ENCODE data around the gene LARP4B.
A peak's percentile ranks its signal among the peaks of the same experiment; 100 is the strongest.
"Not testable (repeated sequence)": the region's sequence is repeated elsewhere in the genome, so short reads cannot be mapped to it uniquely, and the experiment has no call there.

The LARP4B gene

DNA sequence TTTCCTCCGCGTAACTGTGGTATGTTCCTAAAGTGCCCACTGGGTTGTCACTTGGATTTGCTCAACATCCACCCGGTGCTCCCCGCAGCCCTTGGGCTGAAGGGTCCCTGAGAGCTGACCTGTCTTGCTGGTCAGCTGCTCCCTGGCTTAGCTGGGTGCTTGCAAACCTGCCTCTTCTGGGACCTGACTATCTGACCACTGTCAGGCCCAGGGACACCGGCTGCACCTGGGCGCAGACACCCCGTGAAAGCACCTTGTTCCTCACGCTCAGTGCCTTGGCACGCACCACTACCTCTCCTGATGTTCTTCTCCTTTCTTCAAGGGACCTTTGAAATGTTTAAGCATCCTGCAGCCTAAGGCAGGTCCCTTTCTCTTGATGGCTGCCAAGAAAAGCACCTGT is 26.6 kb upstream of the LARP4B start:
- no peak for DNase-seq
- no peak for ATAC-seq

DNA sequence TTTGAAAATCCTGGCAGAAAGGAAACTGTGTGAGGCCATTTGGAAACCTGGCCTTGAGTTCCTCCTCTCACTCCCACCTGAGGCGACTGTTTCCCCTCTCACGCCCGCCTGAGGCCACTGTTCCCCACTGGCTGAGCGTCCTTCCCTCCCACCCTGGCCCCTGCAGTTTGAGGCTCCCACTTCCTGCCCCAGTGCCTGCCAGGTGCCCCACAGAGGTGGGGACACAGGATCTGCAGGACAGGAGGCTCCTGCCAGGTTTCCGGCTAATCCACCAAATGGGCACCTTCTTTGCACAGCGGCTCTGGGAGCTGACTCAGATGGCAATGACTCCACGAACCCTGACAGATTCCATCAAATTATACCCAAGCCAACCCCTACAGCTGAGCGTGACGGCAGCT is 24.3 kb upstream of the LARP4B start:
- DNase-seq = no peak

DNA sequence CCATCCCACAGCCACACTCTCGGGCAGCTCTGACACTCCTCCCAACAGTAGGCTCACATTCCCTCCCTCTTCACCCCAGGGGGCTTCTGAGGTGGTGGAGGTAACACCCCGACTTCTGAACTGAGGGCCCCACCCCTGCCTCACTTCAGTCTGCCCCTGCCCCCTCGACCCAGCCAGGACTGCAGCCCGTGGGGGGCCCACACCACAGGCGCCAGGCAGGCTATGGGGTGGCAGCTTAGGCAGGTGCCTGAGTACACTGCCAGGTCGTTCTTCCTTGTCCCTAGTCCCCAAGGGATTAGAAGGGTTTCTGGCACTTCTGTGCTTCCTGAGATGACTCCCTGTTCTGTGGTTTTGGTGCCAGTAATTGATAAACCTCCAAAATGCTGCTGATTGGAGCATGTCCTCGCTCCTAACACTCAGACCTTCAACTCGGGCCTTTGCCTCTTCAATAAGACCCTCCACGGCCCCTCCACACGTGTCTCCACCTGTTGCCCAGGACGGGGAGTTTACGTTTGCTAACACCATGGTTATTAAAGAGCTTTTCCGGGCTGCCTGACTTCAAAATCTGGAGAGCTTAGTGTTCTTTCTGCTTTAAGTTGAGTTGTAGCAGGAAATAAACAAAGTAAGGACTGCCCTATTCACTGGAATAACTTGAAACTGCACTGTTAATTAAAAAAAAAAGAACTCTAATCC is 23.8 kb upstream of the LARP4B start:
- DNase-seq (no peak), ATAC-seq (no peak)

More for the DNA sequence above, 24.3 kb upstream of the LARP4B start:
- ATAC-seq = no peak

DNA sequence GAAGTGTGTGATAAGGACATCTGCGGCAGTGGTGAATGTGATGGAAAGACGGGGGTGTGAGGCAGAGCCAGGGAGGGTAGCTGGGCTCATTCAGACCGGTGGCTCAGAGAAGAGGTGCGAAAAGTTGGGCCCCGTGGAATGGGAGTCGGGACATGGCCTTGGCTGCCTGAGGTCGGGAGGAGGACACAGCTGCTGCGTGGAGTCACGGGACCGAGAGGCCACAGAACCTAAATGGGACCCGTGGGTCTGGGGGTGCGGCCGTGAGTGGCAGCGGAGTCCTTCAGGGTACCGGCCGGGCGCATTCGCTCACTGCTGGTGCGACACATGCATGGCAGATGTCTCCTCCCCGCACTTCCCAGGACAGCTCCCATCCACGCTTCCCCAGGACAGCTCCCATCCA is 22.9 kb upstream of the LARP4B start:
- DNase-seq = no peak
- ATAC-seq = no peak

DNA sequence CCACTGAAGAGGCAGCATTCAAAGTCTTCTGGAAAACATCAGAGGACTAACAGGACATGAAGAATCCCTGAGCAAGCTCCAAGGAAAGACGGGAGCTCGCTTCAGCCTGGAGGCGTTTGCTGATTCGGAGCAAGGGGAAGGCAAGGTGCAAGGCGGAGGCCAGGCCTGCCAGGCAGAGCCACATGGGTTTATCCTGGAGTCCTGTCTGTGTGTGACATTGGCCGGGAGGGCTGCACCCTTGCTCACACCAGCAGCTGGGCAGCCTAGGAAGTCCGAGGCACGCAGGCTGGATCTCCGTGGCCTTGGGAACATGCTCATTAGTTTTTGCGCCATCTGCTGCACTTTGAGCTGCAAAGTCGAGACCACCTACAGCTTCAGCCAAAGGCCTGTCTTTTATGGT is 22.3 kb upstream of the LARP4B start:
- no peak for DNase-seq

DNA sequence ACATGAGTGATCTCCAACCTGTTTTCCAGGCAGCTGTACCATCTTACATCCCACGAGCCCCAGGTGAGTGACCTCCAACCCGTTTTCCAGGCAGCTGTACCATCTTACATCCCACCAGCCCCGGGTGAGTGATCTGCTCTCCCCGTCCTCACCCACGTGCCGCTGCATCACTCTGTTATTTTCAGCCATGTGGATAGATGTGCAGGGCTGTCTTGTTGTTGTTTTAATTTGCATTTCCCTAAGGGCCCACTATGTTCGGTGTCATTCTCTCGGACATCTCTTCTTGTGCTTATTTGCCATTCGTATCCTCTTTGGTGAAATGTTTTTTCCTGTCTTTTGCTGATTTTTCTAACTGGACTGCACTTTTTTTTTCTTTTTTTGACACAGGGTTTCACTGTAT is 17.9 kb upstream of the LARP4B start:
- no peak for ATAC-seq
- DNase-seq = no peak

More for the DNA sequence above, 22.3 kb upstream of the LARP4B start:
- peak; percentile 14 for ATAC-seq

DNA sequence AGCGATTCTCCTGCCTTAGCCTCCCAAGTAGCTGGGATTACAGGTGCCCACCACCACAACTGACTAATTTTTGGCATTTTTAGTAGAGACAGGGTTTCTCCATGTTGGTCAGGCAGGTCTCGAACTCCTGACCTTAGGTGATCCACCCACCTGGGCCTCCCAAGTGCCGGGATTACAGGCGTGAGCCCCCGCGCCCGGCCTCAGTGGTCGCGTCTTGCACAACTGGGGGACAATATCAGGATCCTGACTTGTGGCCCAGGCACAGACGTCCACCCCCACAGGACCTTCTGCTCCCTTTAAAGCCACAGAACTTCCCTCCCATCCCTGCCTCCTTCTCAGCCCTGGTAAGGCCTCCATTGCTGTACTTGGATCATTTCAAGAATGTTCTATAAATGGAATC is 16.8 kb upstream of the LARP4B start:
- DNase-seq (no peak), ATAC-seq (no peak)

DNA sequence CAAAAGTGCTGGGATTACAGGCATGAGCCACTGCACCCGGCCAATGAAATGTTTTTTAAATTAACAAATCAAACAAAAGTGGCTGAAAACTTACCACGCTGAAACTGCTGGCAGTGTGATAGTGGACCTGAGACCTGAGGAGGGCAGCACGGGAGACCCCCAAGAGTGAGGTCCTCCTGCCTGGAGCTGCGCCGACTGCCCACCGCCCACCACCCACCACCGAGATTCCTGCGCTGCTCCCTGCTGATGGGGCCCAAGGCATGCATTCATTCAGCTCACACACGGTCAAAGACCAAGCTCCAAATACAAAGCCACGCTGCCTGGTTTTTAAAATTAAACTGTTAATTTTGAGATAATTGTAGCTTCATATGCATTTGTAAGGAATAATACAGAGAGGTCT is 16.4 kb upstream of the LARP4B start:
- ATAC-seq (no peak), DNase-seq (no peak)

DNA sequence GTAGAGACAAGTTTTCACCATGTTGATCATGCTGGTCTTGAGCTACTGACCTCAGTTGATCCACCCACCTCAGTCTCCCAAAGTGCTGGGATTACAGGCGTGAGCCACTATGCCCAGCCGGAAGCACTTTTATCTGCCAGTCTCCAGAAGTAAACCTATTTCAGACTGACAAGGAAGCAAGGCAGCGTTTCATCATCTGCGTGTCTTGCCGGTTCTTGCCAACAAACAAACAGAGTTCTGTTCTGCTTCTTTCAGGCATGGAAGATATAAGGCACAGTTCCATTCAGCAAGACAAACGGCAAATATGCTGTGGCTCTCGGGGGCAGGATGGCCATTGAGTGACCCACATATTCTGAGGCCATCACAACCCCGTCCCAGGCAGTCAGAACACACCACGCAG is 15.5 kb upstream of the LARP4B start:
- DNase-seq (no peak), ATAC-seq (no peak)

DNA sequence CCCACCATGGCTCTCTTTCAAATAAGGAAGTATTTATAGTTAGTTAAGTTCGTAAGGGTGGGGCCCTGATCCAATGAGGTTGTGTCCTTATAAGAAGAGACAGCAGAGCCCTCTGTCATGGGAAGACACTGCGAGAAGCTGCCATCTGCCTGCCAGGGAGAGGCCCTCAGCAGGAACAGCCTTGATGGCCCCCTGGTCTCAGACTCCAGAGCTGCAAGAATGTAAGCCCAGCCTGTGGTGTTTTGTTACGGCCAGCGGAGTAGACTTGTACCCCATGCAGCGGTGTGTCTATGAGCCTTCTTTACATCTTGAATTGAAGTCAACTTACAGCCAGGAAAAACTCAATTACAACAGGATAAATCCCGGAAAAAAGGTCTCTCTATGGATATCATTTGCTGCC is 14.3 kb upstream of the LARP4B start:
- ATAC-seq (no peak), DNase-seq (no peak)

DNA sequence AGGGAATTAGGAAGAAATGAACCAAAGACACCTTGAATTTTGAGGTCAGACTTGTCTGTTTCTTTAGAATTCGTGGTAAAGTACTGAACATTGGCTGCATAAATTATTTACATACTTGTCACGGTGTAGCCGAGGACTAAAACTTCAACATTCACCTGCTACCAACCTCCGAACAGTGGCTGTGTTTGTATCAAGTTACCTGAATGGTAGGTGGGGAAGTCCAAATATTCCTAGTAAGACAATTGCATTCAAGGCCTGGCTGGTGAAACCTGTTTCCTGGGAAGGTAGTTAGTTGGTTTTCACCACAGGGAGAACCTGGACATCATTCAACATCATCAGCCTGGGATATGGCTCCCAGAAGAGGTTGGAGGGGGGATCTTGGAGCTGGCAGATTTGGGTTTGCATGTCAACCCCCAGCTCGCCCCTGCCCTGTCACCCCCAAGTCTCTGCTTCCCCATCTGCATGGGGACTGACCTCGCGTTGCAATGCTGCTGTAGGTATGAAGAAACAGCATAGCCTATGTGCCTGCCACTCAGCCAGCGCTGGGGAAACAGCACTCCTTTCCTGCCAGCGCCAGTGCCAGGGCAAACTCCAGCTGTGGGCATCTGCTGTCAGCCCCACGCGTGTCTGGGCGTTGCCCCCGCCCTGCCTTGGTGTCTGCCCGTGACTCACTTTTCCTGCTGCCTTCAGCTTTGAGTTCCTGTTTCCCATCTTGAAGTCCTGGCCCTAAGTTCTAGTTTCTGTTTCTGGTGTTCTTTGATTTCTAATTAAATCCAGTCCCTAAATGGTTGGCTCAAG is 12.7 kb upstream of the LARP4B start:
- ATAC-seq (peak; percentile 63), DNase-seq (peak; percentile 54)

DNA sequence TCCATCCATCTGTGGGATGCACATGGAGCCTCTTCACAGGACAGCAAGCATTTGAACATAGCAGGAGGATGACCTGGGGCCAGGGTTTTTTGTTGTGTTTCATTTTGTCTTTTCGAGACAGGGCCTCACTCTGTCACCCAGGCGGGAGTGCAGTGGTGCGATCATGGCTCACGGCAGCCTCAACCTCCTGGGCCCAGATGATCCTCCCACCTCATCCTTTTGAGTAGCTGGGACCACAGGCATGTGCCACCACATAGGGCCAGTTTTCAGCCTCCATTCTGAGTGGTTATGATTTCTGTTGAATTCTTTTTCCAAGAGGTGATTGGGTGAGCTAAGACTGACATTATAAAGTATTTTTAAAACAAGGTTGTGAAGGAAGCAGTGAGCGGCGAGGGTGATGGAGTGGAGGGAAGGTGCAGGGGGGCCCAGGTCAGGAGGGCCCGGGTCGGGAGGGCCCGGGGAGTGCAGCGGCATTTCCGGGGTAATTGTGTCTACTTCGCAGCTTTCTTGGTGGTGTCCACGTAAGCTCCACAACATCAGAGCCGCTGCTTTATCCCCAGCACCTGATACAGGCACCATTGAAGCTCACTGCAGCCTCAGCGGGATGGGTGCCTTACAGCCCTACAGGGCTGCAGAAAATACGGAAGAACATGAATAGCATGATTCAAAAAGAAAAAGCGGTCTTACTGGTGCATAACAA is 12.0 kb upstream of the LARP4B start:
- DNase-seq (no peak), ATAC-seq (no peak)

DNA sequence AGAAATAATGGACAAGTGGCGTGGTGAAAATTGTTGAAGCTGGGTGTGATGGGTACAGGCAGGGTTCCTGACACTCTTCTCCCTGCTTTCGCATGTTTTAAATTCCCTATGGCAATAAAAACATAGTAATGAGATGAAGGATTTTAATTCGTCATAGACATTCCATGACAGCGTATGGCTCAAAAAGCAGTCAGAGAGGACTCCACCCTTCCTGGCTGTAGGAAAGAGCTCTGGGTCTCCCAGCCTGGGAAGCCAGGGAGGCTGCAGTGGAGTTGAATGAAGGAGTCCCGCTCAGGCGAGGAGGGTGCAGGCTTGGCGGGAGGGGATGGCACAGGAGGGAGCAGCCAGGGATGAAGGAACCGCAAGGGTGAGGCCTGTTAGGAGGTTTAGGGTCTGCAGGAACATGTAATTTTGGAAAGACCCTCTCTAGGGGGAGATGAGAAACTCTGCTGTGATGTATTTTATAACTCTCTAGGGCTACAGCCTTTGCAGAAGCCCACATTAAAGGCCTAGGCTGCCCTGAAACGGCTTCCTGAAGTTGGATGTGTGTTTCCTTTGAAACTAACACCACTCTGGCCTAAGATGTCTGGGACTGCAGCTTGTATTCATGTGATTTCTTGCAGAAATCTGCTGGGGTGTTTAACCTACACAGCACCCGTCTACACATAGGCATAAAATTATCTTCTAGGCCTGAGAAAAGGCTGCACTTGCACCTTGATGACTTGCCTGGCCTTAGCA is 7.6 kb upstream of the LARP4B start:
- ATAC-seq = no peak
- no peak for DNase-seq

DNA sequence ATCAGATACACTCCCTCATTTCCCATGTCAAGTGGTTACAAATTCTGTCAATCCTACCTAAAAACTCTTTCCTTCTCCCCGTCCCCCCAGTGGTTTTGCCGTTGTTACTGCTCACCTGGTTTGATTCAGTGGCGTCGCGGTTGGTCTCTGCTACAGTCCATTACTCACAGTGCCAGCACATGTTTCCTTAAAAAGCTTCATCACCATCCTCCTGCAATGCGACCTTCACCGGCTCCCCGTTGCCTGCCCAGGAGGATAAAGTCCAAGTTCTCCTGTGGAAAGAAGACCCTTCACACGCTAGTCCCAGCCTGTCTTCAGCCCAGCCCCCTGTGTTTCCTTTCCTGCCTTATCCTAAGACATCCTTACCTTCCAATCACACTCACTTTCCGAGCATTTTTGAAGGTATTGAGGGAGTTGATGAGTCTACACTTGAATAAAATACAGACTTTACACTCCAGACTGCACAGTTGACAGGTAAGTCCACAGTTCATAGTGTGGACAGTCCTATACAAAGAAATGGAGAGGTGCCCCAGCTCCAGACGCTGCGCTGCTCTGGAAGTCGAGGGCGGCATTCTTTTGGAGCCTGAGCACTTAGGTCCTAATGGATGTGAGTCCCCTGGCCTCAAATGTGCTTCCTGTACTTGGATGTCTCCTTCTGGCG is 3.4 kb upstream of the LARP4B start:
- no peak for ATAC-seq
- no peak for DNase-seq

DNA sequence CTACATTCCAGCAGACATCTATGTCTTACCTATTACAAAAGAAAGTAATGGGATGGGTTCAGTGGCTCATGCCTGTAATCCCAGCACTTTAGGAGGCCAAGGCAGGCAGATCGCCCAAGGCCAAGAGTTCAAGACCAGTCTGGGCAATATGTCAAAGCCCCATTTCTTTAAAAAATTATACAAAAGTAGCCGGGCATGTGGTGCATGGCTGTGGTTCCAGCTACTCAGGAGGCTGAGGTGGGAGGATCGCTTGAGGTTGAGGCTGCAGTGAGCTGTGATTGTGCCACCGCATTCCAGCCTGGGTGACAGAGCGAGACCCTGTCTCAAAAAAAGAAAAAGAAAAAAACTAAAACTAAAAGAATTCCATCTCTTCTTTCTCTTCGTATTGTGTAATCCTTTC is 2.7 kb upstream of the LARP4B start:
- DNase-seq, ATAC-seq: not testable (repeated sequence)

DNA sequence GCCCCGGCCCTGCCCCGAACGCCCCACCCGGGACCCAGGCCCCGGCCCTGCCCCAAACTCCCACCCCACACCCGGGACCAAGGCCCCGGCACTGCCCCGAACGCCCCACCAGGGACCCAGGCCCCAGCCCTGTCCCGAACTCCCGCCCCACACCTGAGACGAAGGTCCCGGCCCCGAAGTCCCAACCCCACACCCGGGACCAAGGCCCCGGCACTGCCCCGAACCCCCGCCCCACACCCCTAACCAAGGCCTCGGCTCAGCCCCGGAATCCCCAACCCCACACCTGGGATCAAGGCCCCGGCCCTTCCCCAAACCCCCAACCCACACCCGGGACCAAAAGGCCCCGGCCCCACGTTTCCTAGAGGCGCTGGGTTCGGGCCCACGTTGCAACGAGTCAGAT is 1.1 kb upstream of the LARP4B start:
- DNase-seq = no peak
- no peak for ATAC-seq

DNA sequence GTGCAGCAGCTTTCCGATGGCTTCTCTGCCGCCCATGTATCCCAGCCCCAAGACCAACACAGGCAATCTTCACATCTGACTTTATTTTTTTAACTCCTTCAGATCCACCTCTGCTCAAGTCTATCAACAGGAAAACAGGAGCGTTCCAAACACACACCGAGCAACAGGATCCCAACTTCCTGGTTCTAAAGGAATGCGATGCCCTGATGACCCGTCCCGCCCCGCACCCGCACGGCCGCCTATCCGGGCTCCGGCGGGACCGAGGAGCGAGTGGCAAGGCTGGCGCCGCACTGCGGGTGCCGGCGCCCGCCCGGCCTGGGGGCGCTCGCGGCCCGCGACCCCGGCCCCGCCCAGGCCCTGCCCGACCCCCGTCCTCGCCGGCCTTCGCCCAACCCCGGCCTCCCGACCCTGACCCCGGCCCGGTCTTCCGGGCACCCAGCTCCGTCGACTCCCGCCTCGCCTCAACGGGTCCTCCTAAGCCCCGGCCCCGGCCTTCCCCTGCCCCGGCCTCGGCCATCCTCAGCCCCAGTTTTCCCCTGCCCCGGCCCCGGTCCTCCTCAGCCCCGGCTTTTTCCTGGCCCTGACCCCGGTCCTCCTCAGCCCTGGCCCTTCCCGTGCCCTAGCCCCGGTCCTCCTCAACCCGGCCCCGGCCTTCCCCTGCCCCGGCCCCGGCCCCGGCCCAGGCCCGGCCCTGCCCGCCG is 730 bp downstream of the LARP4B start:
- peak; percentile 1 for ATAC-seq
- DNase-seq = peak; percentile 46

DNA sequence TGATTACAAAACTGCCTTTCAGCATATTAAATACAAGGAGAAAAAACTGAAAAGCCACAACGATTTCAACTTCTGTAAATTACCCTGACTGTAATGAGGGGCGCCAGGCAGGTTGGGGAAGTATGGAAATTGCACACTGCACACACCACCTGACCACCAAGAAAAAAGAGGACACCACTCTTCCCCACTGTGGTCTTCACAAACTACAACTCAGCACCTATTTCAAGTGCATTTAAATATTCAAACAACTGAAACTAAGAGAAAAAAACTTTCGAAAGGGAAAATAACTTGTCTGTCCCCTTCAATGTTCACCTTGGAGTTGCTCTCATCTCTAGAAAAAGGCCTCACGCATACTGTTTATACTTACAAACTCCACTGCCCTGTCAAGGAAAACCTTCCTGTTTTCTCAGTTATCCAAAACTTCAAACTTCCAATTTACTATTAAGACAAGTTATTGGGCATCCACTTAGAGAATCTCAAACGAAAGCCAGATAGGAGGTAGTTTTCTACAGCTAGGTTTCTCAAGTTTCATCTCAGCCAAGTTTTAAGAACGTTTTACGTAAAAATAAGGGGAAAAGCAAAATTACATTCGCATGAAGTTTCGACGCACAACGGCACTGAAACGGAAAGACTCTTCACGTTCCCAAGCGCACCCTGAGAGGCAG is 1.4 kb downstream of the LARP4B start:
- no peak for DNase-seq
- ATAC-seq = no peak

DNA sequence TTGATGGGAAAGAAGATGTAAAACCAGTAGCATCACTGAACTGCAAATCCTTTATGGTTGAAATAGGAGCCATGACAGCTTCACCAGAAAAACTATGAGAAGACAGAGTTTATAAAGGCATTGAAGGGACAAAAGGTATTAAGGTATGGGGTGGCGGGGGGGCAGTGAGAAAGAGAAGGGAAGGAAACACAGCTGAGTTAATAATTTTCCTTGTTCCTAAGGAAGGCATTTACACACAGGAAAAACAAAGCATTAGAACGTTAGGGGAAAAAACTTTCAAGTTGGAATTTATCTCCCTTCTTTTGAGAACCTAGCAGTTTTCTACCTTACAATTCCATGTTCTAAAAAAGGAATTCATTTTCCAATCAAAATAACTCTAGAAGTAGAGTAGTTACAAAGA is 4.4 kb downstream of the LARP4B start:
- ATAC-seq = no peak
- DNase-seq = no peak

DNA sequence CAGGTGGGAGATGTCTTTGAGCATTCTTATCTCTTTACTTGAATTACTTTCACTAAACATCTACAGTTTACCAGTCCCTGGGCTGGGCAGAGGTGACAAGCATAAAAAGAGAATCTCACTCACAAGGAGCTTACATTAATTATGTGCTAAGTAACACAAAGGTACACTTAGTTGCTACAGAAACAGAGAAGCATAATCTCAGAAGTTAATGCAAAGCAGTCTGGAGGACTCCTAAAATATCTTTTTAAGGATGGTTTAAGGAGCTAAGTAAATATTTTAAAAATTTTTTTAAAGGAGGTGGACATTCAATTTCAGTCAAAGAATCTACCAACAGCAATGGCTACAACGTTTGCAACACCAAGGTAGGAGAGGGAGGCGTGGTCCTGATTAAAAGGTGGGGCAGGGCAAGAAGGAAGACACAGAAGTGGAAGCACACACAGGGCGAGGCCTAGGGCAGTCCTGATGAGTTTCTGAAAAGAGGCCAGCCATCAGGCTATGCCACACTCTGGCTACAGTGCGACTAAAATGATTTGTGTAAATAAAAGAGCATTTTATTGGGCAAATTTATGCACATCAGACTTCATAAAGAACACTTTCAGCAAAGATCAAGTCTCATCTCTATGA is 5.3 kb downstream of the LARP4B start:
- no peak for DNase-seq
- no peak for ATAC-seq

DNA sequence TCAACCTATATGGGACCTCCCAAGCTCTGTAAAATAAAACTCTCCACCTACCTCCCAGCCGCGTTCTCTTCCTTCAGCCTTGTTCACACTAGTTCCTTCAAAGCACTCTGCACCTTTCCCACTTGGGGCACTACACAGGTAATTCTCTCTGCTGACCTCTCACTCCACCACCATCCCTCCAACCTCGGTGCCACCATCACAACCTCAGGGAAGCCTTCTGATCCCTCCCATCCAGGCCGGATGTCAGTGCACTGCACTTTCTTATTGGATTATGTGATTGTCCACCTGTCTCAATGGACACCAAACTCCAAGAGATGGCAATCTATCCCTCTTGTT is 7.0 kb downstream of the LARP4B start:
- ATAC-seq = no peak
- DNase-seq = no peak

Measured in stimulated activated naive CD8-positive, alpha-beta T cell treated with anti-CD3 and anti-CD28 coated beads, Interleukin-15, Interleukin-2, amounts not matched to agents 100 U/mL and 50 U/mL, for 24 hours (primary cell).